K562 (cell line): ENCODE data around the gene SACM1L. TPM values are rescaled to one million over a fixed set of nuclear protein-coding genes. Genes with fewer than 3 reads are reported as not detected.

Experiments used
- ATAC-seq: fragments of 200-7000 bp; cut with Tn5 transposase; 3 replicates; pipeline ENCODE4 v1.9.1; 2020; ENCODE audit warnings: moderate library complexity
- BruUV-seq: library from RNA; stranded (reverse); fragments of 400-500 nt; replicated peaks from 2 replicates; lab custom pipeline; 2021; lab: Mats Ljungman, UMichigan
- CTCF ChIA-PET: fragments of 300-600 bp; formaldehyde crosslinking; extraction: SDS; loops from one replicate; lab custom pipeline; 2021; ENCODE audit warnings: low intra/inter-chr PET ratio; lab: Yijun Ruan, JAX
- POLR2A ChIA-PET: fragments of 300-600, 350-650 bp; sonication (Branson Sonifier 250); formaldehyde crosslinking; extraction: SDS; loops from one replicate; lab custom pipeline; 2021; ENCODE audit warnings: antibody characterized with exemption, inconsistent platforms; lab: Yijun Ruan, JAX
- DNase-seq, 4 experiments: peaks; one replicate each; pipeline versions ENCODE4 v3.0.0 to v3.0.0-alpha.2; 2011 to 2018; ENCODE audit warnings: low spot score in 3 of 4, mixed read lengths in 3 of 4; ENCODE audit errors: extremely low read depth in 1 of 4
- FAIRE-seq: peaks from 2 replicates; lab custom pipeline; 2011; peaks lifted over from hg19 to GRCh38; lab: Jason Lieb, UNC
- H2AFZ ChIP-seq: 2 replicates; pipeline ENCODE4 v1.6.0; 2011; ENCODE audit warnings: low read depth, low read length, control low read depth, inconsistent platforms
- H3K27ac ChIP-seq: fragments of 200-600 bp; 3 replicates; pipeline ENCODE4 v1.8.0; 2011; ENCODE audit warnings: low read depth, mild to moderate bottlenecking, control low read depth, inconsistent platforms, low read length, moderate library complexity, mixed read lengths; ENCODE audit errors: extremely low read depth
- H3K27me3 ChIP-seq, 2 experiments: fragments of 300-600 bp in 1 of 2; 2 replicates in 1 of 2; 3 replicates in 1 of 2; pipeline versions ENCODE4 v1.6.0 to v1.8.0; 2011; ENCODE audit warnings: inconsistent platforms in 2 of 2, low read length in 2 of 2, mild to moderate bottlenecking in 1 of 2, mixed read lengths in 1 of 2, moderate library complexity in 1 of 2; ENCODE audit not compliant: control insufficient read depth in 2 of 2, insufficient read depth in 2 of 2
- H3K36me3 ChIP-seq: fragments of 300-600 bp; 3 replicates; pipeline ENCODE4 v1.8.0; 2011; ENCODE audit warnings: mild to moderate bottlenecking, low read length, inconsistent platforms; ENCODE audit not compliant: control insufficient read depth, insufficient read depth
- H3K4me1 ChIP-seq, 2 experiments: fragments of 200-600 bp in 1 of 2; replicated peaks in 1 of 2; 2 replicates in 1 of 2; 3 replicates in 1 of 2; pipeline versions ENCODE4 v1.5.1 to v1.8.0; 2011; ENCODE audit warnings: inconsistent platforms in 2 of 2, low read length in 2 of 2, mild to moderate bottlenecking in 1 of 2, mixed read lengths in 1 of 2, moderate library complexity in 1 of 2; ENCODE audit not compliant: control insufficient read depth in 2 of 2, insufficient read depth in 2 of 2
- H3K4me2 ChIP-seq: 2 replicates; pipeline ENCODE4 v1.6.1; 2011; ENCODE audit warnings: low read length, control low read depth, inconsistent platforms, mixed read lengths; ENCODE audit not compliant: insufficient read depth
- H3K4me3 ChIP-seq: fragments of 200-600 bp; sonication (generic), shearing (Covaris generic); 2 replicates; pipeline ENCODE4 v1.5.1; 2016; ENCODE audit warnings: control low read depth, inconsistent platforms
- H3K79me2 ChIP-seq: fragments of 200-600 bp; 3 replicates; pipeline ENCODE4 v1.8.0; 2011; ENCODE audit warnings: low read length, inconsistent platforms; ENCODE audit not compliant: control insufficient read depth, insufficient read depth
- H3K9ac ChIP-seq, 2 experiments: 2 replicates each; pipeline versions ENCODE4 v1.6.0 to v1.6.1; 2011; ENCODE audit warnings: low read depth in 2 of 2, low read length in 2 of 2, control low read depth in 1 of 2, inconsistent platforms in 1 of 2, mild to moderate bottlenecking in 1 of 2, mixed read lengths in 1 of 2; ENCODE audit not compliant: insufficient read depth in 1 of 2
- H3K9me1 ChIP-seq: one replicate; pipeline ENCODE4 v1.6.0; 2011; ENCODE audit warnings: inconsistent platforms, mild to moderate bottlenecking, low read length, moderate library complexity; ENCODE audit not compliant: control insufficient read depth, insufficient read depth
- H3K9me3 ChIP-seq: replicated peaks from 2 replicates; pipeline ENCODE4 v1.5.1; 2011; ENCODE audit warnings: low read depth, low read length, inconsistent platforms; ENCODE audit not compliant: control insufficient read depth, insufficient read depth
- H4K20me1 ChIP-seq: replicated peaks from 2 replicates; pipeline ENCODE4 v1.6.1; 2011; ENCODE audit warnings: low read length, inconsistent platforms, mixed read lengths; ENCODE audit not compliant: control insufficient read depth, insufficient read depth
- GTF2B ChIP-seq: IDR thresholded peaks from 2 replicates; pipeline ENCODE4 v1.6.1; 2011; ENCODE audit not compliant: insufficient read length; ENCODE audit errors: extremely low read depth
- MEIS2 ChIP-seq: fragments of 450-650 bp; IDR thresholded peaks from 2 replicates; pipeline ENCODE4 v1.6.1; 2014; ENCODE audit warnings: mild to moderate bottlenecking; ENCODE audit not compliant: partially characterized antibody
- MTF1 ChIP-seq: fragments of 250-450 bp; sonication (Bioruptor Pico); IDR thresholded peaks from 2 replicates; pipeline ENCODE4 v1.9.0; 2021; ENCODE audit warnings: moderate library complexity, mild to moderate bottlenecking, inconsistent platforms, borderline replicate concordance
- PHB2 ChIP-seq: fragments of 450-650 bp; IDR thresholded peaks from 2 replicates; pipeline ENCODE4 v1.6.1; 2017; ENCODE audit warnings: low read depth
- POLR2AphosphoS2 ChIP-seq: IDR thresholded peaks from 2 replicates; pipeline ENCODE4 v1.6.1; 2012; ENCODE audit warnings: low read length, improper control_type of control experiment
- RBFOX2 ChIP-seq: fragments of 200-400 bp; formaldehyde crosslinking; IDR thresholded peaks from 2 replicates; pipeline ENCODE4 v1.6.1; 2017; ENCODE audit warnings: low read depth, mild to moderate bottlenecking, low read length, moderate library complexity
- SAP30 ChIP-seq: fragments of 200-600 bp; sonication (generic); IDR thresholded peaks from 2 replicates; pipeline ENCODE4 v1.6.1; 2012; ENCODE audit warnings: borderline replicate concordance, low read depth, mild to moderate bottlenecking, moderate library complexity, low read length, control low read depth, inconsistent platforms; ENCODE audit not compliant: insufficient read depth, poor library complexity, severe bottlenecking
- U2AF2 ChIP-seq: fragments of 200-400 bp; formaldehyde crosslinking; optimal IDR thresholded peaks from 2 replicates; pipeline ENCODE3; 2017; ENCODE audit warnings: low read depth, mild to moderate bottlenecking, low read length
- XRCC5 ChIP-seq: fragments of 200-400 bp; formaldehyde crosslinking; IDR thresholded peaks from 2 replicates; pipeline ENCODE4 v1.6.1; 2017; ENCODE audit warnings: low read depth, mild to moderate bottlenecking, low read length
- ZBTB12 ChIP-seq: fragments of 250-450 bp; sonication (Bioruptor Pico); IDR thresholded peaks from 2 replicates; pipeline ENCODE4 v1.4.0; 2020
- ZEB2 ChIP-seq: fragments of 450-650 bp; IDR thresholded peaks from 2 replicates; pipeline ENCODE4 v1.6.1; 2016
- ZNF239 ChIP-seq: fragments of 250-450 bp; sonication (Bioruptor Pico); IDR thresholded peaks from 2 replicates; pipeline ENCODE4 v1.4.0; 2020; ENCODE audit warnings: mild to moderate bottlenecking
- WGBS: fragments of 100-300 bp; shearing (Covaris generic); methylation state at CpG from one replicate; pipeline ENCODE4 v1.1.6; 2016; ENCODE audit warnings: low coverage, mixed read lengths; ENCODE audit not compliant: insufficient coverage; ENCODE audit errors: missing lambda C conversion rate; 5-methylcytosine and 5-hydroxymethylcytosine counted together
- in situ Hi-C: fragments of 300-500 bp; cut with MboI; formaldehyde crosslinking; loops from 4 replicates; pipeline ENCODE4 v1.15.0; 2018; ENCODE audit warnings: inconsistent platforms, mixed read lengths
- intact Hi-C: fragments of 100-400 bp; cut with micrococcal nuclease; formaldehyde crosslinking; loops from 2 replicates; pipeline ENCODE4 v1.14.2; 2022
- polyA plus RNA-seq, 8 experiments: library from polyadenylated mRNA; depleted of rRNA in 4 of 8; stranded (reverse) in 5 of 8; unstranded in 3 of 8; fragments of >200 nt; fragmentation: Nextera tagmentation in 2 of 8; fragmentation: Illumina TruSeq in 1 of 8; extraction: Ambion mirVana in 2 of 8; extraction: Trizol in 1 of 8; gene quantifications; 2 replicates each; pipeline versions ENCODE4 v1.2.1 to v1.2.3, GENCODE V29; 2011 to 2014; ENCODE audit warnings: inconsistent platforms in 1 of 8, missing spikeins in 1 of 8
- total RNA-seq, 7 experiments: library from RNA; depleted of rRNA in 6 of 7; stranded (reverse); fragments of >200 nt in 6 of 7; fragmentation: Illumina TruSeq in 2 of 7; extraction: Trizol in 2 of 7; gene quantifications; 2 replicates each; pipeline versions ENCODE4 v1.2.1 to v1.2.3, GENCODE V29; 2011 to 2021; ENCODE audit warnings: low replicate concordance in 1 of 7
- TF ChIP-seq, protein P1 (sequence below), 2 experiments: fragments of 150-350 bp in 1 of 2; IDR thresholded peaks; 2 replicates each; pipeline ENCODE4 v1.6.1; 2012 to 2016; ENCODE audit warnings: low read depth in 2 of 2, low read length in 2 of 2, mild to moderate bottlenecking in 1 of 2, moderate library complexity in 1 of 2

Gene SACM1L
- total and polyA plus RNA-seq, 9 of the 15 experiments (the other 6 are each of a cell fraction or from before 2014, with no cell fraction given), result 25.7 to 67.2 (median 40.3) TPM

DNA sequence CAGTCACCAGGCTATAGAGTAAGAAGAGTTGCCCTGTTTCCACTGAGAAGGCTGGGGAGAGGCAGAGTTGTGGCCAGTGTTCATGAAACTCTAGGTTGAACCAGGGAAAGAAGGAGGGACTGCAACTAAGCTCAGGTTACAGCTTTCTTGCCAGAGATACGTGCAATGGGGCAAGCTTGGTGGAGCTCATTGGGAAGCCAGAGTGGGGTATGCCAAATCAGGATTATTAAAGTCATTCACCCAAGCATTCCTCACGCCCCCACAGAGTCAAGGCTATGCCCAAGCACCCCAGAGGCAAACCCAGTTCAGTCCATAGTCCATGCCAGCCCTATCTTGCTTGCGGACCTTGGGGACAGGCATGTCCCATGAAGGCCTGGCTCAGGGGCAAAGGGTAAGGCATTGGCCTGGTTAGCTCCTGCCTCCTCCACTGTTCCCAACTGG, 89.6 kb downstream of the SACM1L start:
- TF ChIP-seq ZBTB12 (CRISPR knock-in tag) (no peak), RBFOX2 (no peak), XRCC5 (no peak), PHB2 (no peak), GTF2B (no peak), MEIS2 (no peak), MTF1 (CRISPR knock-in tag) (no peak), U2AF2 (no peak), ZEB2 (no peak), SAP30 (no peak), ZNF239 (CRISPR knock-in tag) (no peak), POLR2AphosphoS2 (no peak)
- TF ChIP-seq, protein P1, sequence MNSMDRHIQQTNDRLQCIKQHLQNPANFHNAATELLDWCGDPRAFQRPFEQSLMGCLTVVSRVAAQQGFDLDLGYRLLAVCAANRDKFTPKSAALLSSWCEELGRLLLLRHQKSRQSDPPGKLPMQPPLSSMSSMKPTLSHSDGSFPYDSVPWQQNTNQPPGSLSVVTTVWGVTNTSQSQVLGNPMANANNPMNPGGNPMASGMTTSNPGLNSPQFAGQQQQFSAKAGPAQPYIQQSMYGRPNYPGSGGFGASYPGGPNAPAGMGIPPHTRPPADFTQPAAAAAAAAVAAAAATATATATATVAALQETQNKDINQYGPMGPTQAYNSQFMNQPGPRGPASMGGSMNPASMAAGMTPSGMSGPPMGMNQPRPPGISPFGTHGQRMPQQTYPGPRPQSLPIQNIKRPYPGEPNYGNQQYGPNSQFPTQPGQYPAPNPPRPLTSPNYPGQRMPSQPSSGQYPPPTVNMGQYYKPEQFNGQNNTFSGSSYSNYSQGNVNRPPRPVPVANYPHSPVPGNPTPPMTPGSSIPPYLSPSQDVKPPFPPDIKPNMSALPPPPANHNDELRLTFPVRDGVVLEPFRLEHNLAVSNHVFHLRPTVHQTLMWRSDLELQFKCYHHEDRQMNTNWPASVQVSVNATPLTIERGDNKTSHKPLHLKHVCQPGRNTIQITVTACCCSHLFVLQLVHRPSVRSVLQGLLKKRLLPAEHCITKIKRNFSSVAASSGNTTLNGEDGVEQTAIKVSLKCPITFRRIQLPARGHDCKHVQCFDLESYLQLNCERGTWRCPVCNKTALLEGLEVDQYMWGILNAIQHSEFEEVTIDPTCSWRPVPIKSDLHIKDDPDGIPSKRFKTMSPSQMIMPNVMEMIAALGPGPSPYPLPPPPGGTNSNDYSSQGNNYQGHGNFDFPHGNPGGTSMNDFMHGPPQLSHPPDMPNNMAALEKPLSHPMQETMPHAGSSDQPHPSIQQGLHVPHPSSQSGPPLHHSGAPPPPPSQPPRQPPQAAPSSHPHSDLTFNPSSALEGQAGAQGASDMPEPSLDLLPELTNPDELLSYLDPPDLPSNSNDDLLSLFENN (IDR thresholded peaks at IDR 0.05; ENCODE audit: low read depth in 2 of 2, low read length in 2 of 2), result no peak
- POLR2A ChIA-PET, result no interaction called here

More for the DNA sequence above, 89.6 kb downstream of the SACM1L start:
- Histone ChIP-seq H3K9me1 (no peaks in the 10 kb centered on the region), H3K9me3 (no peaks in the 10 kb centered on the region), H3K4me1 (peaks cover 0 to 9% of the 10 kb centered on the region in 2 experiments; a peak in 1 of 5 replicates), H3K36me3 (no peaks in the 10 kb centered on the region), H3K79me2 (no peaks in the 10 kb centered on the region), H2AFZ (no peak overlapping the region), H3K27ac (no peak overlapping the region), H3K4me3 (no peak overlapping the region), H4K20me1 (no peaks in the 10 kb centered on the region; the same call in none of the 2 replicates), H3K9ac (no peak overlapping the region), H3K4me2 (no peak overlapping the region), H3K27me3 (peaks cover 40 to 86% of the 10 kb centered on the region in 2 experiments)
- in situ Hi-C loops (no loop called here), intact Hi-C loops (no loop called here)
- CTCF ChIA-PET, result no interaction called here
- WGBS, result 3% methylated on average over 3 of the region's 3 CpGs
- FAIRE-seq, result no peak
- no peak for DNase-seq
- no TSS peak for BruUV-seq
- no peak for ATAC-seq
